WTC11 (cell line): Measurements from ENCODE around the gene LTBP1. TPM values are rescaled to one million over a fixed set of nuclear protein-coding genes. Genes with fewer than 3 reads are reported as not detected.
A peak's percentile ranks its signal among the peaks of the same experiment; 100 is the strongest.

Experiments
- ATAC-seq: fragments of 200-7000 bp; cut with Tn5 transposase; 2 replicates; pipeline ENCODE4 v1.10.0; 2021; ENCODE audit warnings: mild to moderate bottlenecking, moderate library complexity
- CTCF ChIA-PET: fragments of 300-600 bp; sonication (Branson Sonifier 250); formaldehyde crosslinking; loops from one replicate; lab custom pipeline; 2021; ENCODE audit warnings: antibody characterized with exemption; lab: Charles Lee
- POLR2A ChIA-PET: fragments of 350-600 bp; sonication (Branson Sonifier 250); formaldehyde crosslinking; loops from one replicate; lab custom pipeline; 2021; ENCODE audit warnings: antibody characterized with exemption; lab: Charles Lee
- DNase-seq: peaks from one replicate; pipeline ENCODE4 v3.0.0; 2021; ENCODE audit warnings: low spot score
- H3K27ac Mint-ChIP-seq: 2 replicates; pipeline ENCODE4 v1.8.0; 2021; ENCODE audit warnings: mixed read lengths
- H3K27me3 Mint-ChIP-seq: 2 replicates; pipeline ENCODE4 v1.8.0; 2021; ENCODE audit warnings: low read depth, mild to moderate bottlenecking, moderate library complexity, mixed read lengths
- H3K36me3 Mint-ChIP-seq: 2 replicates; pipeline ENCODE4 v1.8.0; 2021; ENCODE audit warnings: mixed read lengths
- H3K4me1 Mint-ChIP-seq: 2 replicates; pipeline ENCODE4 v1.8.0; 2022; ENCODE audit warnings: mixed read lengths
- H3K4me3 Mint-ChIP-seq: 2 replicates; pipeline ENCODE4 v1.8.0; 2021; ENCODE audit warnings: mild to moderate bottlenecking, moderate library complexity, mixed read lengths
- H3K9me3 Mint-ChIP-seq: 2 replicates; pipeline ENCODE4 v1.8.0; 2021; ENCODE audit warnings: mixed read lengths
- AR ChIP-seq: fragments of 250-450 bp; sonication (Bioruptor Pico); IDR thresholded peaks from 2 replicates; pipeline ENCODE4 v1.9.0; 2021; ENCODE audit warnings: mild to moderate bottlenecking
- ATF3 ChIP-seq: sonication (generic); formaldehyde crosslinking; conservative IDR thresholded peaks from 2 replicates; pipeline ENCODE4 v1.8.1; 2022; ENCODE audit warnings: mild to moderate bottlenecking, missing genetic modification reagents
- CREM ChIP-seq: sonication (generic); formaldehyde crosslinking; IDR thresholded peaks from 2 replicates; pipeline ENCODE4 v1.8.1; 2022; ENCODE audit warnings: mild to moderate bottlenecking, missing genetic modification reagents, moderate library complexity
- E2F1 ChIP-seq: sonication (generic); formaldehyde crosslinking; IDR thresholded peaks from 2 replicates; pipeline ENCODE4 v1.8.0; 2022; ENCODE audit warnings: mild to moderate bottlenecking, missing genetic modification reagents
- GRHL2 ChIP-seq: fragments of 250-450 bp; sonication (Bioruptor Pico); IDR thresholded peaks from 2 replicates; pipeline ENCODE4 v1.8.0; 2022; ENCODE audit warnings: mild to moderate bottlenecking, moderate library complexity; ENCODE audit not compliant: insufficient replicate concordance, severe bottlenecking
- HMGA2 ChIP-seq: fragments of 250-450 bp; sonication (Bioruptor Pico); IDR thresholded peaks from 2 replicates; pipeline ENCODE4 v1.4.0; 2021; ENCODE audit warnings: mild to moderate bottlenecking, moderate library complexity
- IRF1 ChIP-seq: sonication (generic); formaldehyde crosslinking; IDR thresholded peaks from 2 replicates; pipeline ENCODE4 v1.8.0; 2023; ENCODE audit warnings: missing genetic modification reagents
- IRF2 ChIP-seq: sonication (generic); formaldehyde crosslinking; IDR thresholded peaks from 2 replicates; pipeline ENCODE4 v1.8.0; 2022; ENCODE audit warnings: low read depth, missing genetic modification reagents, borderline replicate concordance
- MYBL2 ChIP-seq: sonication (generic); formaldehyde crosslinking; IDR thresholded peaks from 2 replicates; pipeline ENCODE4 v1.8.1; 2023; ENCODE audit warnings: mild to moderate bottlenecking, moderate library complexity, missing genetic modification reagents
- NFATC4 ChIP-seq: fragments of 250-450 bp; sonication (Bioruptor Pico); IDR thresholded peaks from 2 replicates; pipeline ENCODE4 v1.9.0; 2021; ENCODE audit warnings: mild to moderate bottlenecking
- NFE2L1 ChIP-seq: sonication (generic); formaldehyde crosslinking; IDR thresholded peaks from 2 replicates; pipeline ENCODE4 v1.8.1; 2023; ENCODE audit warnings: missing genetic modification reagents
- NR1H2 ChIP-seq: sonication (generic); formaldehyde crosslinking; IDR thresholded peaks from 2 replicates; pipeline ENCODE4 v1.9.0; 2021; ENCODE audit warnings: mild to moderate bottlenecking, moderate library complexity, missing genetic modification reagents
- OVOL2 ChIP-seq: fragments of 250-450 bp; sonication (Bioruptor Pico); IDR thresholded peaks from 2 replicates; pipeline ENCODE4 v1.9.0; 2021; ENCODE audit warnings: mild to moderate bottlenecking, borderline replicate concordance
- PRRX2 ChIP-seq: fragments of 250-450 bp; sonication (Bioruptor Pico); IDR thresholded peaks from 2 replicates; pipeline ENCODE4 v1.8.0; 2021; ENCODE audit warnings: mild to moderate bottlenecking
- RORB ChIP-seq: fragments of 250-450 bp; sonication (Bioruptor Pico); IDR thresholded peaks from 2 replicates; pipeline ENCODE4 v1.9.0; 2021; ENCODE audit warnings: mild to moderate bottlenecking
- SP1 ChIP-seq: sonication (generic); formaldehyde crosslinking; conservative IDR thresholded peaks from 2 replicates; pipeline ENCODE4 v1.8.1; 2022; ENCODE audit warnings: missing genetic modification reagents
- TCF7 ChIP-seq: sonication (generic); formaldehyde crosslinking; IDR thresholded peaks from 2 replicates; pipeline ENCODE4 v1.8.0; 2022; ENCODE audit warnings: mild to moderate bottlenecking, low read depth, missing genetic modification reagents, moderate library complexity
- USF1 ChIP-seq: sonication (generic); formaldehyde crosslinking; IDR thresholded peaks from 2 replicates; pipeline ENCODE4 v1.8.0; 2022; ENCODE audit warnings: mild to moderate bottlenecking, missing genetic modification reagents
- ZBTB21 ChIP-seq: sonication (generic); formaldehyde crosslinking; IDR thresholded peaks from 2 replicates; pipeline ENCODE4 v1.8.1; 2023; ENCODE audit warnings: mild to moderate bottlenecking, missing genetic modification reagents, borderline replicate concordance
- ZBTB43 ChIP-seq: sonication (generic); formaldehyde crosslinking; IDR thresholded peaks from 2 replicates; pipeline ENCODE4 v1.8.1; 2023; ENCODE audit warnings: mild to moderate bottlenecking, missing genetic modification reagents
- ZNF121 ChIP-seq: sonication (generic); formaldehyde crosslinking; IDR thresholded peaks from 2 replicates; pipeline ENCODE4 v1.8.0; 2023; ENCODE audit warnings: missing genetic modification reagents
- ZNF281 ChIP-seq: sonication (generic); formaldehyde crosslinking; IDR thresholded peaks from 2 replicates; pipeline ENCODE4 v1.8.0; 2023; ENCODE audit warnings: mild to moderate bottlenecking, missing genetic modification reagents
- ZNF512 ChIP-seq: sonication (generic); formaldehyde crosslinking; IDR thresholded peaks from 2 replicates; pipeline ENCODE4 v1.8.1; 2022; ENCODE audit warnings: missing genetic modification reagents, borderline replicate concordance
- total RNA-seq: library from RNA; stranded (reverse); gene quantifications from 3 replicates; pipeline ENCODE4 v1.2.3, GENCODE V29; 2021

The LTBP1 gene
- total RNA-seq, 1 experiment from 2014 or later = 33.6 TPM

GRCh38 chr2:32960238-32960637 is 13.5 kb downstream of the LTBP1 start (continued):
- TF ChIP-seq ZBTB43 (CRISPR knock-in tag) (no peak), PRRX2 (CRISPR knock-in tag) (no peak), NFATC4 (CRISPR knock-in tag) (no peak), RORB (no peak), IRF1 (no peak), NR1H2 (CRISPR knock-in tag) (no peak), ATF3 (CRISPR knock-in tag) (no peak), NFE2L1 (no peak), ZNF512 (CRISPR knock-in tag) (no peak), GRHL2 (CRISPR knock-in tag) (no peak), CREM (CRISPR knock-in tag) (no peak), HMGA2 (CRISPR knock-in tag) (no peak), MYBL2 (CRISPR knock-in tag) (no peak)
- TF ChIP-seq, all 79 proteins: peak for 0

GRCh38 chr2:32960647-32961403 is 14.1 kb downstream of the LTBP1 start:
- no peak for ATAC-seq
- no peaks in the 10 kb centered on the region for H3K27me3 Mint-ChIP-seq
- peak overlapping the region; percentile 12; the same call in 1 of the 2 replicates for H3K27ac Mint-ChIP-seq
- ChIA-PET CTCF (no interaction called here), POLR2A (no interaction called here)
- no peak for DNase-seq
- no peaks in the 10 kb centered on the region; the same call in 1 of the 2 replicates for H3K36me3 Mint-ChIP-seq
- H3K4me3 Mint-ChIP-seq = no peak overlapping the region
- H3K4me1 Mint-ChIP-seq = peaks cover 6% of the 10 kb centered on the region
- no peaks in the 10 kb centered on the region for H3K9me3 Mint-ChIP-seq
- TF ChIP-seq SP1 (no peak), ZNF281 (CRISPR knock-in tag) (no peak), NFATC4 (CRISPR knock-in tag) (no peak), ZNF512 (CRISPR knock-in tag) (no peak), AR (CRISPR knock-in tag) (no peak), ZBTB21 (CRISPR knock-in tag) (no peak), USF1 (no peak), TCF7 (CRISPR knock-in tag) (no peak), IRF2 (CRISPR knock-in tag) (no peak), OVOL2 (CRISPR knock-in tag) (no peak), E2F1 (CRISPR knock-in tag) (no peak), ZNF121 (CRISPR knock-in tag) (no peak)
